COLO668 (cell line): ENCODE results near the gene NDUFA6.
"Not testable (repeated sequence)": the region's sequence is repeated elsewhere in the genome, so short reads cannot be mapped to it uniquely, and the experiment has no call there.

Source experiments
- DNase-seq: peaks from one replicate; lab custom pipeline; 2025; ENCODE audit not compliant: unreplicated experiment; lab: John Stamatoyannopoulos, UW

Gene NDUFA6

GRCh38 chr22:42090596-42091454 is at the start of gene NDUFA6:
NDUFA6 (minus strand) TSS chr22:42090772; CDS start chr22:42090744, 28 bp downstream.
- DNase-seq: peak; percentile 98

- DNase-seq: not testable (repeated sequence)
Observed at GRCh38 chr22:42140153-42140552, 49.6 kb upstream of the NDUFA6 start.

GRCh38 chr22:42139508-42139907 is 48.9 kb upstream of the NDUFA6 start:
- DNase-seq: not testable (repeated sequence)

- no peak for DNase-seq
Observed at GRCh38 chr22:42138972-42139371, 48.4 kb upstream of the NDUFA6 start.

GRCh38 chr22:42138122-42138770 is 47.7 kb upstream of the NDUFA6 start:
- DNase-seq: no peak

DNA sequence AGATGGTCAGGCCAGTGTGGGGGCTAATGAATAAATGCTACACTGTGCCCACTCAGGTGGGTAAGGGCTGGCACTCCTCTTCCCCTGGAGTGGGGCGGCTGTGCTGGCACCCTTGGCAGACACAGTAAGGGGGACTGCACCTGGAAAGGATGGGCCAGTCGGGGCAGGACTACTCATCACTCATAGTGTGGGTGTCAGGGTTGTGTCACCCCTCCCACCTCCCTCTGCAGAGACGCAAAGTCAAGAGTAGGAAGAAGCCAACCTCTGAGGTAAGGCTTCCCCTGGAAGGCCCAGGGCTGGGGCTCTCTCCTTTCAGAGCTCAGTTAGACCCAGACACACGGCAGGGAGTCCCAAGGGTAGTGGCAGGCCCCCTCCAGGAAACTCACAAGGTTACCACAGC is 45.1 kb upstream of the NDUFA6 start:
- DNase-seq: not testable (repeated sequence)

- no peak for DNase-seq
Observed at GRCh38 chr22:42134100-42135020, 43.8 kb upstream of the NDUFA6 start.

GRCh38 chr22:42132457-42132856 is 41.9 kb upstream of the NDUFA6 start:
- no peak for DNase-seq

GRCh38 chr22:42131562-42131961 is 41.0 kb upstream of the NDUFA6 start:
- DNase-seq: no peak

DNA sequence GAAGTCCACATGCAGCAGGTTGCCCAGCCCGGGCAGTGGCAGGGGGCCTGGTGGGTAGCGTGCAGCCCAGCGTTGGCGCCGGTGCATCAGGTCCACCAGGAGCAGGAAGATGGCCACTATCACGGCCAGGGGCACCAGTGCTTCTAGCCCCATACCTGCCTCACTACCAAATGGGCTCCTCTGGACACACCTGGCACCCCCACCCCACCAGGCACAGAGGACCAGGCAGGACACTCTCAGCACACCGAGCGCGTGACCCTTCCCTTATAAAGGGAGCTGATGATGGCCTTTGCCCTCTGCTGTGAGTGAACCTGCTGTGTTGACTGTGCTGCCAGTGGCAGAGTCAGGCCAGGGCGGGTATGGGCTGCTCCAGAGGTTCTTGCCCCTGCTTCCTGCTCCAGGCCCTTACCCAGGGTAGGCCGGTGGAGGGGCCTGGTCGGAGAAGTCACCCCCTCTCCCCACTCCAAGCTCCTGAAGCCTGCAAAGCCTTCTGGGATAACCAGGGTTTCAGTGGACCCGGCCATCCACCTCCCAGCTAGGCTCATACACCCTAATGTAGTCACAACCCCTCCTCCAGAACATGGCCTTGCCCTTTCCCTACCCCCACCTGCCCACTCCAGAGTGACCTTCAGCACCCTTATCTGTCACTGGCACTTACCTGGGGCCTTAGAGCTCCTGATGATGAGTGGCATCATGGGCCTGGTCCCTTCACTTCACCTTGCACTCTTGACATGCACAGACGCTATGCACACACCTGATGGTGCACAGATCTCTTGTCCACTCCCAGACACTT is 40.3 kb upstream of the NDUFA6 start, which contains the start of gene CYP2D6:
CYP2D6 (minus strand) TSS at position 172 of the 793 bp plus-strand sequence; CDS start at position 153, 19 bp downstream.
- not testable (repeated sequence) for DNase-seq

DNA sequence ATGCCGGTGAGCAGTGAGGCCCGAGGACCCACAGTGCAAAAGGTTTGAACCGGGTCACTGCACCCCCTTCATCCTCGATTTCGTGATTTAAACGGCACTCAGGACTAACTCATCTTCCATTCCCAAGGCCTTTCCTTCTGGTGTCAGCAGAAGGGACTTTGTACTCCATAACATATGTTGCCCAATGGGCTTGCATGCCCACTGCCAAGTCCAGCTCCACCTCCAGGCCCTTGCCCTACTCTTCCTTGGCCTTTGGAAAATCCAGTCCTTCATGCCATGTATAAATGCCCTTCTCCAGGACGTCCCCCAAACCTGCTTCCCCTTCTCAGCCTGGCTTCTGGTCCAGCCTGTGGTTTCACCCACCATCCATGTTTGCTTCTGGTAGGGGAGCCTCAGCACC is 39.6 kb upstream of the NDUFA6 start:
- DNase-seq: not testable (repeated sequence)

DNA sequence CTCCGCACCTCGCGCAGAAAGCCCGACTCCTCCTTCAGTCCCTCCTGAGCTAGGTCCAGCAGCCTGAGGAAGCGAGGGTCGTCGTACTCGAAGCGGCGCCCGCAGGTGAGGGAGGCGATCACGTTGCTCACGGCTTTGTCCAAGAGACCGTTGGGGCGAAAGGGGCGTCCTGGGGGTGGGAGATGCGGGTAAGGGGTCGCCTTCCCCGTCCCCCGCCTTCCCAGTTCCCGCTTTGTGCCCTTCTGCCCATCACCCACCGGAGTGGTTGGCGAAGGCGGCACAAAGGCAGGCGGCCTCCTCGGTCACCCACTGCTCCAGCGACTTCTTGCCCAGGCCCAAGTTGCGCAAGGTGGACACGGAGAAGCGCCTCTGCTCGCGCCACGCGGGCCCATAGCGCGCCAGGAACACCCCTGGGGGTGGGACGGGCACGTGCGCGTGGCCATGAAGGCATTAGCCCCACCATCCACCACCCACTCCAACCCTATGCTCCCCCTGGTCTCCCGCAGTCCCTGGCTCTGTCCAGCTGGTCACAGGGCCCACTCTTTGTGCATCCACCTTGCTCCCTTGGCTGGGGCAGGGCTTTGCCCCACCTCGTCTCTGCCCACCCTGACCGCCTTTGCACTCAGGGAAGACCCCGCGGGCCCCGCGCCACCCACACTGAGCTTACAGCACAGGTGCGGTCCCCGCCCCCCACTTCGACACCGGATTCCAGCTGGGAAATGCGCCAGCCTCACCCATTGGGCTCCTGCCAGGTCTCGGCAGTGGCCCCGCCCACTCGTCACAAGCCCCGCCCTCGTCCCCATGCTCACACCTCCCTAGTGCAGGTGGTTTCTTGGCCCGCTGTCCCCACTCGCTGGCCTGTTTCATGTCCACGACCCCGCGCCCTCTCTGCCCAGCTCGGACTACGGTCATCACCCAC is 38.5 kb upstream of the NDUFA6 start:
- DNase-seq: peak; percentile 44

DNA sequence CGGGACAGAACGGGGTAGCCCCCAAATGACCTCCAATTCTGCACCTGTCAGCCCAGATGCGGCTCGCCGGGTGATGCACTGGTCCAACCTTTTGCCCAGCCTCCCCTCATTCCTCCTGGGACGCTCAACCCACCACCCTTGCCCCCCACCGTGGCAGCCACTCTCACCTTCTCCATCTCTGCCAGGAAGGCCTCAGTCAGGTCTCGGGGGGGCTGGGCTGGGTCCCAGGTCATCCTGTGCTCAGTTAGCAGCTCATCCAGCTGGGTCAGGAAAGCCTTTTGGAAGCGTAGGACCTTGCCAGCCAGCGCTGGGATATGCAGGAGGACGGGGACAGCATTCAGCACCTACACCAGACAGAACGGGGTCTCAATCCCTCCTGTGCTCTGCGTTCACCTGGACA is 37.4 kb upstream of the NDUFA6 start:
- not testable (repeated sequence) for DNase-seq

DNA sequence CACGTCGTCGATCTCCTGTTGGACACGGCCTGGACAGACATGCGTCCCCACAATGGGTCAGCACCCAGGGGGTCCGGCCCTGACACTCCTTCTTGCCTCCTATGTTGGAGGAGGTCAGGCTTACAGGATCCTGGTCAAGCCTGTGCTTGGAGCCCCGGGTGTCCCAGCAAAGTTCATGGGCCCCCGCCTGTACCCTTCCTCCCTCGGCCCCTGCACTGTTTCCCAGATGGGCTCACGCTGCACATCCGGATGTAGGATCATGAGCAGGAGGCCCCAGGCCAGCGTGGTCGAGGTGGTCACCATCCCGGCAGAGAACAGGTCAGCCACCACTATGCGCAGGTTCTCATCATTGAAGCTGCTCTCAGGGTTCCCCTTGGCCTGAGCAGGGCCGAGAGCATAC is 37.0 kb upstream of the NDUFA6 start:
- DNase-seq: no peak

DNA sequence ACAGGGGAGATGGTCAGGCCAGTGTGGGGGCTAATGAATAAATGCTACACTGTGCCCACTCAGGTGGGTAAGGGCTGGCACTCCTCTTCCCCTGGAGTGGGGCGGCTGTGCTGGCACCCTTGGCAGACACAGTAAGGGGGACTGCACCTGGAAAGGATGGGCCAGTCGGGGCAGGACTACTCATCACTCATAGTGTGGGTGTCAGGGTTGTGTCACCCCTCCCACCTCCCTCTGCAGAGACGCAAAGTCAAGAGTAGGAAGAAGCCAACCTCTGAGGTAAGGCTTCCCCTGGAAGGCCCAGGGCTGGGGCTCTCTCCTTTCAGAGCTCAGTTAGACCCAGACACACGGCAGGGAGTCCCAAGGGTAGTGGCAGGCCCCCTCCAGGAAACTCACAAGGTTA is 33.0 kb upstream of the NDUFA6 start:
- not testable (repeated sequence) for DNase-seq

DNA sequence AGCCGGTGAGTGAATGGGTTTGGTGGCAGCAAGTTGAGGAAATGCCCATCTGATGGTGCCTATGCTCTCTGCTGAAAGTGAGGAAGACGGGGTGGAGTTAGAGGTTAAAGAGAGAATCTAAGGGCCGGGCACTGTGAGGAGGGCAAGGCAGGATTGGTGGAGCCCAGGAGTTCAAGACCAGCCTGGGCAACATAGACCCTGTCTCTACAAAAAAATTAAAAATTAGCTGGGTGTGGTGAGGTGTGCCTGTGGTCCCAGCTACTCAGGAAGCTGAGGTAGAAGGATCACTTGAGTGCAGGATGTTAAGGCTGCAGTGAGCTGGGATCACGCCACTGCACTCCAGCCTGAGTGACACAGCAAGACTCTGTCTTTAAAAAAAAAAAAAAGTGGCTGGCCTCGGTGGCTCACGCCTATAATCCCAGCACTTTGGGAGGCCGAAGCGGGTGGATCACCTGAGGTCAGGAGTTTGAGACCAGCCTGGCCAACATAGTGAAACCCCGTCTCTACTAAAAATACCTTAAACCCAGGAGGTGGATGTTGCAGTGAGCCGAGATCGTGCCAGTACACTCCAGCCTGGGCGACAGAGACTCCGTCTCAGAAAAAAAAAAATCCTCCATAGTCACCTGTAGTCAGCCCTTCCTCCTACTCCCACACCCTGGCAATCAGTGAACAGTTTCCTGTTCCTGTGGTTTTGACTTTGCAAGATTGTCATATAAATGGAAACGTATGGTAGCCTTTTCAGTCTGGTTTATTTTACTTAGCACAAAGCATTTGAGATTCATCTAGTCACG is 29.9 kb upstream of the NDUFA6 start:
- not testable (repeated sequence) for DNase-seq

GRCh38 chr22:42116848-42117424 is 26.4 kb upstream of the NDUFA6 start:
- DNase-seq: no peak

- DNase-seq: not testable (repeated sequence)
Observed at GRCh38 chr22:42115420-42115830, 24.9 kb upstream of the NDUFA6 start.
